Testis (tissue), 2 donors: ENCODE measurements around the gene MSI2.

Experiments used
- CTCF ChIP-seq, 3 experiments: fragments of 450-650 bp in 2 of 3; fragments of 200-600 bp in 1 of 3; sonication (generic) in 1 of 3; IDR thresholded peaks; one replicate each; pipeline ENCODE4 v1.5.1; 2016 to 2019; ENCODE audit warnings: antibody characterized with exemption in 3 of 3, mild to moderate bottlenecking in 2 of 3, moderate library complexity in 1 of 3
- POLR2A ChIP-seq: fragments of 450-650 bp; IDR thresholded peaks from one replicate; pipeline ENCODE4 v1.6.1; 2017; ENCODE audit warnings: antibody characterized with exemption, mild to moderate bottlenecking, moderate library complexity

DNA sequence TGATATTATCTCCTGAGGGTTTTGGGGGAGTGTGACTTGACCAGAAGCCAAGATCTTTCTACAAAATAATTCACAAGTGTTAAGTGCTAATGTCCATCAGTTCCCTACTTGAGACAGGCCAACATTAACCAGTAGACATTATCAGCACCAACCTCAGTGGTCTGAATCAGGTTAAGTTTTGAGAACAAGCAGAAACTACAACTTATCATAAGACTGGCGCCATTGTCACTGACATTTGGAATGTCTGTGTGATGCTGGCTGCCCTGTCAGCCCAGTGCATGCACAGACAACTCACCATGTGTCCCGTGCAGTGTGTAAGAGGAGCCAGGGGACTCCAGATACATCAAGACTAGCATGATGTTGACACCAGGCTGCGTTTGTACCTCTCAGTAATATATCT lies 412.0 kb downstream of the MSI2 start:
- TF ChIP-seq POLR2A (no peak), CTCF (IDR thresholded peaks at IDR 0.05) (no peak)
